GM06990 (cell line): ENCODE results near the gene CDO1.

Experiments used
- DNase-seq: peaks from one replicate; pipeline ENCODE4 v3.0.0-alpha.2; 2011; ENCODE audit not compliant: insufficient read length; ENCODE audit errors: extremely low read depth
- H3K27me3 ChIP-seq: replicated peaks from 2 replicates; pipeline ENCODE4 v1.6.0; 2011; ENCODE audit warnings: low read length; ENCODE audit not compliant: control insufficient read depth, insufficient read depth
- H3K36me3 ChIP-seq: 2 replicates; pipeline ENCODE4 v1.5.1; 2011; ENCODE audit warnings: low read length; ENCODE audit not compliant: control insufficient read depth, insufficient read depth
- H3K4me3 ChIP-seq: replicated peaks from 2 replicates; pipeline ENCODE4 v1.5.1; 2011; ENCODE audit warnings: low read depth, mild to moderate bottlenecking, control low read depth, low read length
- CTCF ChIP-seq: IDR thresholded peaks from 2 replicates; pipeline ENCODE4 v1.5.1; 2011; ENCODE audit warnings: low read length, control low read depth, mild to moderate bottlenecking, inconsistent platforms; ENCODE audit not compliant: insufficient read depth, poor library complexity, severe bottlenecking

The CDO1 gene

GRCh38 chr5:115840873-115841272, 24.4 kb upstream of the CDO1 start:
- TF ChIP-seq CTCF = no peak
- Histone ChIP-seq H3K36me3 (peaks cover 4% of the 10 kb centered on the region), H3K4me3 (peak overlapping the region; percentile 97), H3K27me3 (no peaks in the 10 kb centered on the region)
- DNase-seq = peak; percentile 8

- peak; percentile 54 for DNase-seq
- Histone ChIP-seq H3K27me3 (no peaks in the 10 kb centered on the region), H3K4me3 (peak overlapping the region; percentile 44), H3K36me3 (peaks cover 8% of the 10 kb centered on the region)
- peak; percentile 46 for TF ChIP-seq CTCF
Measured at GRCh38 chr5:115838885-115839518, 22.5 kb upstream of the CDO1 start.

GRCh38 chr5:115835481-115835880, 19.0 kb upstream of the CDO1 start:
- no peak for DNase-seq
- H3K27me3 ChIP-seq = no peaks in the 10 kb centered on the region
- no peak for TF ChIP-seq CTCF
- peaks cover 9% of the 10 kb centered on the region for H3K36me3 ChIP-seq
- H3K4me3 ChIP-seq = no peak overlapping the region

GRCh38 chr5:115831163-115831768, 14.8 kb upstream of the CDO1 start:
- DNase-seq = peak; percentile 6
- H3K4me3 ChIP-seq = no peak overlapping the region
- H3K36me3 ChIP-seq = peaks cover 6% of the 10 kb centered on the region
- no peaks in the 10 kb centered on the region for H3K27me3 ChIP-seq
- TF ChIP-seq CTCF = peak; percentile 84

GRCh38 chr5:115829913-115830312, 13.5 kb upstream of the CDO1 start:
- DNase-seq = no peak
- Histone ChIP-seq H3K4me3 (no peak overlapping the region), H3K27me3 (no peaks in the 10 kb centered on the region), H3K36me3 (peaks cover 3% of the 10 kb centered on the region)
- no peak for TF ChIP-seq CTCF
